Transverse colon (tissue), 4 donors: ENCODE results near the gene PPP1R9A.

ENCODE experiments used
- CTCF ChIP-seq, 5 experiments: fragments of 200-600 bp in 3 of 5; fragments of 450-650 bp in 2 of 5; sonication (generic) in 3 of 5; IDR thresholded peaks; 1 replicate in 2 of 5; 2 replicates in 3 of 5; pipeline ENCODE4 v1.5.1; 2016 to 2017; ENCODE audit warnings: antibody characterized with exemption in 5 of 5, inconsistent platforms in 3 of 5, mild to moderate bottlenecking in 2 of 5, moderate library complexity in 1 of 5
- EP300 ChIP-seq: sonication (generic); formaldehyde crosslinking; IDR thresholded peaks from one replicate; pipeline ENCODE4 v1.6.1; 2017; ENCODE audit warnings: antibody characterized with exemption, low read depth
- POLR2AphosphoS5 ChIP-seq, 3 donors: sonication (generic); formaldehyde crosslinking; IDR thresholded peaks; one replicate each; pipeline ENCODE4 v1.6.1; 2016; ENCODE audit warnings: antibody characterized with exemption in 3 of 3

- TF ChIP-seq CTCF (IDR thresholded peaks at IDR 0.05): no peak
- no peak for TF ChIP-seq EP300
- TF ChIP-seq POLR2AphosphoS5 (IDR thresholded peaks at IDR 0.05): no peak
These were observed 344.6 kb downstream of the PPP1R9A start for GRCh38 chr7:95251966-95252365.
